ENCODE data around the gene MLPH. TPM values are rescaled to one million over a fixed set of nuclear protein-coding genes. Genes with fewer than 3 reads are reported as not detected.

MLPH gene
- total RNA-seq, 1 donor from 2014 or later = 14.8 TPM

DNA sequence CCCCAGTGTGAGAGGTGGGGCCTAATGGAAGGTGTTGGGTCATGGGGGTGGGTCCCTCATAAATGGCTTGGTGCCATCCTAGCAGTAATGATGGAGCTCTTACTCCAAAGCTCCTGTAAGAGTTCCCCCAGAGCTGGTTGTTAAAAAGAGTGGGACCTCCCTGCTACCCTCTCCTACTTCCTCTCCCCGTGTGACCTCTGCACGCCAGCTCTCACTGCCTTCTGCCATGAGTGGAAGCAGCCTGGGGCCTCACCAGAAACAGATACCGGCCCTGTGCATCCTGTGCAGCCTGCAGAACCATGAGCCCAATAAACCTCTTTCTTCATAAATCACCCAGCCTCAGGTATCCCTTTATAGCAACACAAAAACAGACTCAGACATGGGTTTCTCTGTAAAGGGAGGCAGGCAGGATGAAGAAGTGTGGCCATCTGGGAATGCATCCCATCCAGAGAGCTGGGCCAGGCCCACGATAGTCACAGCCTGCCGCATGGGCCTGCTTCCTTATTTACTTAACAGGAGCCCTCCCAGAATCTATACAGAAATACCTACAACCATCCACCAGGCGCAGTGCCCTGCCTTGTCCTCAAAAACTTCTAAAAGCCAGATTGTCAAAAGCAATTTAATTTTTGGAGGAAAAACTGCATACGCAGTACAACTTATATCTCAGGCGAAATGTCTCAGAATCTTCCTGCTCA lies 86.8 kb downstream of the MLPH start:
- peaks cover 3% of the 10 kb centered on the region for H3K9me3 Mint-ChIP-seq
- H3K4me3 Mint-ChIP-seq = no peak overlapping the region
- TF ChIP-seq, protein P1, sequence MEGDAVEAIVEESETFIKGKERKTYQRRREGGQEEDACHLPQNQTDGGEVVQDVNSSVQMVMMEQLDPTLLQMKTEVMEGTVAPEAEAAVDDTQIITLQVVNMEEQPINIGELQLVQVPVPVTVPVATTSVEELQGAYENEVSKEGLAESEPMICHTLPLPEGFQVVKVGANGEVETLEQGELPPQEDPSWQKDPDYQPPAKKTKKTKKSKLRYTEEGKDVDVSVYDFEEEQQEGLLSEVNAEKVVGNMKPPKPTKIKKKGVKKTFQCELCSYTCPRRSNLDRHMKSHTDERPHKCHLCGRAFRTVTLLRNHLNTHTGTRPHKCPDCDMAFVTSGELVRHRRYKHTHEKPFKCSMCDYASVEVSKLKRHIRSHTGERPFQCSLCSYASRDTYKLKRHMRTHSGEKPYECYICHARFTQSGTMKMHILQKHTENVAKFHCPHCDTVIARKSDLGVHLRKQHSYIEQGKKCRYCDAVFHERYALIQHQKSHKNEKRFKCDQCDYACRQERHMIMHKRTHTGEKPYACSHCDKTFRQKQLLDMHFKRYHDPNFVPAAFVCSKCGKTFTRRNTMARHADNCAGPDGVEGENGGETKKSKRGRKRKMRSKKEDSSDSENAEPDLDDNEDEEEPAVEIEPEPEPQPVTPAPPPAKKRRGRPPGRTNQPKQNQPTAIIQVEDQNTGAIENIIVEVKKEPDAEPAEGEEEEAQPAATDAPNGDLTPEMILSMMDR (conservative IDR thresholded peaks at IDR 0.05) = no peak
- peaks cover 10% of the 10 kb centered on the region for H3K4me1 Mint-ChIP-seq (ENCODE audit: unreplicated experiment)
- H3K27me3 Mint-ChIP-seq = no peaks in the 10 kb centered on the region
- H3K36me3 Mint-ChIP-seq = no peaks in the 10 kb centered on the region
- H3K27ac Mint-ChIP-seq = no peak overlapping the region
- no peak for DNase-seq (ENCODE audit: extremely low spot score, unreplicated experiment)

GRCh38 chr2:237574467-237574866 lies 87.4 kb downstream of the MLPH start:
- DNase-seq (ENCODE audit: extremely low spot score, unreplicated experiment) = no peak
- H3K9me3 Mint-ChIP-seq = no peaks in the 10 kb centered on the region
- H3K4me3 Mint-ChIP-seq = no peak overlapping the region
- TF ChIP-seq, protein P1 (conservative IDR thresholded peaks at IDR 0.05) = no peak
- no peak overlapping the region for H3K27ac Mint-ChIP-seq
- H3K36me3 Mint-ChIP-seq = no peaks in the 10 kb centered on the region
- no peaks in the 10 kb centered on the region for H3K27me3 Mint-ChIP-seq
- peaks cover 10% of the 10 kb centered on the region for H3K4me1 Mint-ChIP-seq (ENCODE audit: unreplicated experiment)

- Mint-ChIP-seq H3K27me3 (no peaks in the 10 kb centered on the region), H3K4me1 (ENCODE audit: unreplicated experiment) (peaks cover 10% of the 10 kb centered on the region), H3K9me3 (no peaks in the 10 kb centered on the region), H3K4me3 (no peak overlapping the region), H3K27ac (no peak overlapping the region), H3K36me3 (no peaks in the 10 kb centered on the region)
- TF ChIP-seq, protein P1 (conservative IDR thresholded peaks at IDR 0.05) = no peak
- DNase-seq (ENCODE audit: extremely low spot score, unreplicated experiment) = no peak
Observed at GRCh38 chr2:237574894-237575868, 88.1 kb downstream of the MLPH start.

DNA sequence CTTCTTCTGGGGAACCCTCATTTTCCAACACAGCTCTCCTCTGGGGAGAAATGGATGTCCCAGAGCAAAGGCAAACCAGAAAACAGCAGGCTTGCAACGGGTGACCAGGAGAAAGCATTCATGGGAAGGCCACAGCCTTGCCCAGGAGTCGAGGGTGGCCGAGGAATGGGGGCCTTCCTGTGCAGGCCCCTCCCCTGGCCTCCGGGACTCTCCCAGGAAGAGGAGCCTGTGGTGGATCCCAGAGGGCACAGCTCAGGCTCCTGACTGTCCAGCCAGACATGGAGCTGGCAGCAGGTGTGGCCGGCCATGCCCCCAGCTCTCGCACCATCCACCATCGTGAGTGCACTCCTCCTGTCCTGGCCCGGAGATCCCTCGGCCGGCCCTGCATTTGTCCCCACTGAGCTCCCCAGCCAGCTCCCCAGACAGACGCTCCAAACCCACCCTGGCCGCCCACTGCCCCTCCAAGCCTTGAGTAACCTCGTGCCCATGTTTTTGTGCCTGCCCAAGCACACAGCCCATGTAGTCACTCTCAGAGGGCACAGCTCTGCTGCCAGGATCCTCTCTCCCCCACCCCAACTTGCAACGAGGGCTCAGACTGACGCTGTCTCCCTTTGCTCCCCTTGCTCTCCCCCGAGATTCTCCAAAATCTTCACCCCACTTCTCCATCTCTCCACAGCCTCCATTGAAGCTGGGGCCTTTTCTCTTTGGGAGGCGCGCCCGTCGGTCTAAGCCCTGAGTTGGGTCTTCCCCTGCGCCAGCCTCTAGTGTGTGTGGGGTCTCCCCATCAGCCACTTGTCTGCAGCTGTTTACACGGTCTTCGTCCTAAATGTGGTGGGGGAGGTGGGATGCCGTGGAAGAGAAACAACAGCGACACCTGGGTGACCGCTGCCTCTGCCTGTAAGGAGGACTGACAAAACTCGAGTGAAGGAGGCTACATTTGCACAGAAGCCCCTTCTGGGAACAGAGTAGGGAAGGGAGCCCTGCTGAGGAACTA lies 89.1 kb downstream of the MLPH start:
- Mint-ChIP-seq H3K4me3 (no peak overlapping the region), H3K36me3 (no peaks in the 10 kb centered on the region), H3K27me3 (no peaks in the 10 kb centered on the region), H3K4me1 (ENCODE audit: unreplicated experiment) (peaks cover 10% of the 10 kb centered on the region), H3K9me3 (no peaks in the 10 kb centered on the region), H3K27ac (no peak overlapping the region)
- no peak for DNase-seq (ENCODE audit: extremely low spot score, unreplicated experiment)
- TF ChIP-seq, protein P1 (conservative IDR thresholded peaks at IDR 0.05) = no peak

DNA sequence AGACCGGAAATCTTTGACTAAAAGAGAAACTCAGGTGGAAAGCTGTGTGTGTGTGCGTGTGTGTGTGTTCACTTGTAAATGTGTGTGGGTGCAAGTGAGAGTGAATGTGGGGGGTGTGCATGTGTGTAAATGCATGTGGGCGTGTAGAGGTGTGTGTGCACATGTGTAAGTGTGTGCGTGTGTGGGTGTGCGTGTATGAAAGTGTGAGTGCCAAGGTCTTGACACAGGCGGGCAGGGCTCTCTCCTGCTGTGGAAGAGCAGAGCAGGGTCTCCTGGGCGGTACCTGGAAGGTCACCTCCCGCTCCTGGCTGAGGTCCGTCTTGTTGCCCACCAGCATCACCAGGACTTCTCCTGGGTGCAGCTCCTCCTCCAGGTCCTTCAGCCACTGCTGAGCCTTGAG lies 89.9 kb downstream of the MLPH start:
- Mint-ChIP-seq H3K36me3 (no peaks in the 10 kb centered on the region), H3K9me3 (no peaks in the 10 kb centered on the region), H3K27me3 (no peaks in the 10 kb centered on the region), H3K4me1 (ENCODE audit: unreplicated experiment) (peaks cover 6% of the 10 kb centered on the region), H3K4me3 (no peak overlapping the region), H3K27ac (peak overlapping the region; percentile 4)
- no peak for DNase-seq (ENCODE audit: extremely low spot score, unreplicated experiment)
- TF ChIP-seq, protein P1 (conservative IDR thresholded peaks at IDR 0.05) = no peak
